Measurements from ENCODE around the gene BCAS1. TPM values are rescaled to one million over a fixed set of nuclear protein-coding genes. Genes with fewer than 3 reads are reported as not detected.

BCAS1 gene
- total RNA-seq, 1 donor from 2014 or later, result 0.81 TPM

- Mint-ChIP-seq H3K9me3 (ENCODE audit: low read depth) (peaks cover 7% of the 10 kb centered on the region), H3K36me3 (ENCODE audit: insufficient read depth) (no peaks in the 10 kb centered on the region), H3K27me3 (no peaks in the 10 kb centered on the region), H3K27ac (no peak overlapping the region), H3K4me1 (ENCODE audit: low read depth) (no peaks in the 10 kb centered on the region), H3K4me3 (ENCODE audit: low read depth) (no peak overlapping the region)
- TF ChIP-seq CTCF (IDR thresholded peaks at IDR 0.05; ENCODE audit: unreplicated experiment), result no peak
- no peak for DNase-seq (ENCODE audit: low spot score, unreplicated experiment)
These were observed 89.3 kb downstream of the BCAS1 start for GRCh38 chr20:53981130-53981529.

GRCh38 chr20:53980031-53980465, 90.3 kb downstream of the BCAS1 start:
- Mint-ChIP-seq H3K4me3 (ENCODE audit: low read depth) (no peak overlapping the region), H3K36me3 (ENCODE audit: insufficient read depth) (no peaks in the 10 kb centered on the region), H3K27ac (no peak overlapping the region), H3K27me3 (no peaks in the 10 kb centered on the region), H3K4me1 (ENCODE audit: low read depth) (no peaks in the 10 kb centered on the region), H3K9me3 (ENCODE audit: low read depth) (peaks cover 7% of the 10 kb centered on the region)
- TF ChIP-seq CTCF (IDR thresholded peaks at IDR 0.05; ENCODE audit: unreplicated experiment), result no peak
- no peak for DNase-seq (ENCODE audit: low spot score, unreplicated experiment)

DNA sequence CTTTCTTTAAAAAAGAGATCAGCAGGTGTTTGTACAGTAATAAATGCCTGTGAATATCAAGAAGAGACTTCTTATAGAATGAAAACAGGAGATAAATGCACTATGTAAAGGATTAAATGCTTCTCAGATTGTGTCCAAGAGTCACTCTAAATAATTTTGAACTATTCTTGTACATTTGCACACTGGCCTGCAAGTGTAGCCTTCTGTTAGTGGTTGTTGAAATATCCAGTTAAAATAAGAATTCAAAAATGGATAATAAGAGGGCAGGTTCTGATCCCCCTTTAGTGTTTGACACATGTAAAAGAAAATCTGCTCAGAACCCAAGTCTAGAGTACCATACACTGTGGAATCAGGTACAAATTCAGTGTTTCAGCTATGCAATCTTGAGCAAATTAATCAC, 91.9 kb downstream of the BCAS1 start:
- H3K9me3 Mint-ChIP-seq (ENCODE audit: low read depth), result peaks cover 13% of the 10 kb centered on the region
- no peak overlapping the region for H3K27ac Mint-ChIP-seq
- no peaks in the 10 kb centered on the region for H3K27me3 Mint-ChIP-seq
- H3K36me3 Mint-ChIP-seq (ENCODE audit: insufficient read depth), result peaks cover 1% of the 10 kb centered on the region
- no peak for TF ChIP-seq CTCF (IDR thresholded peaks at IDR 0.05; ENCODE audit: unreplicated experiment)
- DNase-seq (ENCODE audit: low spot score, unreplicated experiment), result no peak
- no peak overlapping the region for H3K4me3 Mint-ChIP-seq (ENCODE audit: low read depth)
- no peaks in the 10 kb centered on the region for H3K4me1 Mint-ChIP-seq (ENCODE audit: low read depth)

GRCh38 chr20:53977391-53977790, 93.0 kb downstream of the BCAS1 start:
- Mint-ChIP-seq H3K27ac (no peak overlapping the region), H3K9me3 (ENCODE audit: low read depth) (peaks cover 14% of the 10 kb centered on the region), H3K4me1 (ENCODE audit: low read depth) (no peaks in the 10 kb centered on the region), H3K36me3 (ENCODE audit: insufficient read depth) (peaks cover 1% of the 10 kb centered on the region), H3K4me3 (ENCODE audit: low read depth) (no peak overlapping the region), H3K27me3 (no peaks in the 10 kb centered on the region)
- no peak for DNase-seq (ENCODE audit: low spot score, unreplicated experiment)
- TF ChIP-seq CTCF (IDR thresholded peaks at IDR 0.05; ENCODE audit: unreplicated experiment), result no peak

DNA sequence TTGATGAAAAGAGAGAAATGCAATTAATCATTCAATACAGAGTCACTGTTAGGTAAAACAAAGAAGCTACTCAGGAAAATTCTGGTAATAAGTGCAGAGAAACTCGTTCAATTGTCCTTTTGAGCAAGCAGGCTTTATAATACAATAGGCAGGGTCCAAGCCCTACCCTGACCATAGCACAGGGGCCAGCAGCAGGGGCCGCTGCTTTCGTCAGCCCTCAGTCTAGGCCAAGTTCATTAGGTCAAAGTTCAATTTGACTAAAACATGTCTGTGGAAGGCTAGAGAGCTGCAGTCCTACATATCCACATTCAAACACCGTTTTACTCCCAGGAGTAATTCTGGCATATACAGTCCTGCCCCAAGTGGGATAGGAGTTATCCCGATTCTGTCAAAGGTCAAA, 94.6 kb downstream of the BCAS1 start:
- Mint-ChIP-seq H3K27me3 (no peaks in the 10 kb centered on the region), H3K4me1 (ENCODE audit: low read depth) (no peaks in the 10 kb centered on the region), H3K9me3 (ENCODE audit: low read depth) (peaks cover 10% of the 10 kb centered on the region), H3K4me3 (ENCODE audit: low read depth) (no peak overlapping the region), H3K36me3 (ENCODE audit: insufficient read depth) (peaks cover 1% of the 10 kb centered on the region), H3K27ac (no peak overlapping the region)
- TF ChIP-seq CTCF (IDR thresholded peaks at IDR 0.05; ENCODE audit: unreplicated experiment), result no peak
- no peak for DNase-seq (ENCODE audit: low spot score, unreplicated experiment)
